Activated T-helper 2 cell treated with anti-CD3 and anti-CD28 coated beads, Interferon-gamma antibody, Interleukin-2, Interleukin-4, amounts not matched to agents 10 μg/mL and 5 μg/mL and 100 μg/mL, durations not matched to agents 14 hours and 24 hours and 36 hours (primary cell): Measurements from ENCODE around the gene PDP2. TPM values are rescaled to one million over a fixed set of nuclear protein-coding genes. Genes with fewer than 3 reads are reported as not detected.

Source experiments
- DNase-seq: peaks from one replicate; pipeline ENCODE4 v3.0.0; 2021; ENCODE audit warnings: low spot score
- H3K27ac Mint-ChIP-seq: one replicate; pipeline ENCODE4 v1.8.0; 2021; ENCODE audit warnings: mixed read lengths
- H3K27me3 Mint-ChIP-seq: one replicate; pipeline ENCODE4 v1.8.0; 2021; ENCODE audit warnings: low read depth, mixed read lengths
- H3K36me3 Mint-ChIP-seq: one replicate; pipeline ENCODE4 v1.8.0; 2021; ENCODE audit warnings: low read depth, mixed read lengths
- H3K4me1 Mint-ChIP-seq: one replicate; pipeline ENCODE4 v1.8.0; 2021; ENCODE audit warnings: low read depth, mixed read lengths
- H3K4me3 Mint-ChIP-seq: one replicate; pipeline ENCODE4 v1.8.0; 2021; ENCODE audit warnings: low read depth, mild to moderate bottlenecking, moderate library complexity, mixed read lengths
- H3K9me3 Mint-ChIP-seq: one replicate; pipeline ENCODE4 v1.8.0; 2021; ENCODE audit warnings: mixed read lengths
- intact Hi-C: fragments of 100-400 bp; cut with micrococcal nuclease; formaldehyde crosslinking; loops from one replicate; pipeline ENCODE4 v1.15.1; 2023
- total RNA-seq: library from RNA; stranded (reverse); gene quantifications from 2 replicates; pipeline ENCODE4 v1.2.3, GENCODE V29; 2022

Gene PDP2
- total RNA-seq, 1 donor from 2014 or later: 40.6 TPM

GRCh38 chr16:66846266-66846665 is 34.0 kb upstream of the PDP2 start:
- H3K27ac Mint-ChIP-seq: no peak overlapping the region
- H3K4me3 Mint-ChIP-seq: no peak overlapping the region
- intact Hi-C loops: no loop called here
- no peak for DNase-seq
- no peaks in the 10 kb centered on the region for H3K36me3 Mint-ChIP-seq
- H3K27me3 Mint-ChIP-seq: peaks cover 30% of the 10 kb centered on the region
- no peaks in the 10 kb centered on the region for H3K9me3 Mint-ChIP-seq
- peaks cover 22% of the 10 kb centered on the region for H3K4me1 Mint-ChIP-seq

GRCh38 chr16:66846831-66847230 is 33.5 kb upstream of the PDP2 start:
- Mint-ChIP-seq H3K4me3 (no peak overlapping the region), H3K27ac (no peak overlapping the region), H3K36me3 (no peaks in the 10 kb centered on the region), H3K27me3 (peaks cover 30% of the 10 kb centered on the region), H3K4me1 (peaks cover 22% of the 10 kb centered on the region), H3K9me3 (no peaks in the 10 kb centered on the region)
- intact Hi-C loops: no loop called here
- DNase-seq: no peak

GRCh38 chr16:66847533-66848067 is 32.7 kb upstream of the PDP2 start:
- Mint-ChIP-seq H3K27ac (peak overlapping the region; percentile 29), H3K4me3 (no peak overlapping the region), H3K36me3 (no peaks in the 10 kb centered on the region), H3K9me3 (no peaks in the 10 kb centered on the region), H3K4me1 (peaks cover 22% of the 10 kb centered on the region), H3K27me3 (peaks cover 28% of the 10 kb centered on the region)
- intact Hi-C loops: no loop called here
- DNase-seq: no peak

- no peaks in the 10 kb centered on the region for H3K36me3 Mint-ChIP-seq
- H3K4me1 Mint-ChIP-seq: peaks cover 22% of the 10 kb centered on the region
- no peaks in the 10 kb centered on the region for H3K9me3 Mint-ChIP-seq
- intact Hi-C loops: no loop called here
- no peak for DNase-seq
- peaks cover 27% of the 10 kb centered on the region for H3K27me3 Mint-ChIP-seq
- peak overlapping the region; percentile 29 for H3K27ac Mint-ChIP-seq
- no peak overlapping the region for H3K4me3 Mint-ChIP-seq
These were observed 32.1 kb upstream of the PDP2 start for GRCh38 chr16:66848172-66848571.

GRCh38 chr16:66849021-66849420 is 31.3 kb upstream of the PDP2 start:
- H3K36me3 Mint-ChIP-seq: no peaks in the 10 kb centered on the region
- no peak for DNase-seq
- intact Hi-C loops: no loop called here

GRCh38 chr16:66849549-66849948 is 30.8 kb upstream of the PDP2 start:
- Mint-ChIP-seq H3K4me1 (peaks cover 22% of the 10 kb centered on the region), H3K9me3 (no peaks in the 10 kb centered on the region), H3K4me3 (no peak overlapping the region), H3K27ac (no peak overlapping the region), H3K27me3 (peaks cover 18% of the 10 kb centered on the region), H3K36me3 (no peaks in the 10 kb centered on the region)
- intact Hi-C loops: no loop called here
- DNase-seq: no peak

More at GRCh38 chr16:66849021-66849420, 31.3 kb upstream of the PDP2 start:
- H3K27me3 Mint-ChIP-seq: peaks cover 18% of the 10 kb centered on the region
- H3K4me3 Mint-ChIP-seq: no peak overlapping the region
- H3K27ac Mint-ChIP-seq: no peak overlapping the region
- peaks cover 22% of the 10 kb centered on the region for H3K4me1 Mint-ChIP-seq
- H3K9me3 Mint-ChIP-seq: no peaks in the 10 kb centered on the region

- no peak for DNase-seq
- H3K4me1 Mint-ChIP-seq: peaks cover 19% of the 10 kb centered on the region
- no peaks in the 10 kb centered on the region for H3K36me3 Mint-ChIP-seq
- H3K27me3 Mint-ChIP-seq: peaks cover 14% of the 10 kb centered on the region
- intact Hi-C loops: no loop called here
- H3K4me3 Mint-ChIP-seq: no peak overlapping the region
- no peaks in the 10 kb centered on the region for H3K9me3 Mint-ChIP-seq
- H3K27ac Mint-ChIP-seq: no peak overlapping the region
These were observed 30.1 kb upstream of the PDP2 start for GRCh38 chr16:66850115-66850815.

GRCh38 chr16:66851166-66851964 is 28.9 kb upstream of the PDP2 start:
- H3K27ac Mint-ChIP-seq: no peak overlapping the region
- no peak overlapping the region for H3K4me3 Mint-ChIP-seq
- intact Hi-C loops: no loop called here
- no peaks in the 10 kb centered on the region for H3K36me3 Mint-ChIP-seq
- peaks cover 3% of the 10 kb centered on the region for H3K27me3 Mint-ChIP-seq
- H3K9me3 Mint-ChIP-seq: no peaks in the 10 kb centered on the region
- H3K4me1 Mint-ChIP-seq: peaks cover 16% of the 10 kb centered on the region
- DNase-seq: no peak

GRCh38 chr16:66853261-66854139 is 26.8 kb upstream of the PDP2 start:
- no peaks in the 10 kb centered on the region for H3K36me3 Mint-ChIP-seq
- H3K4me3 Mint-ChIP-seq: no peak overlapping the region
- intact Hi-C loops: no loop called here
- H3K27me3 Mint-ChIP-seq: no peaks in the 10 kb centered on the region
- no peak for DNase-seq
- no peaks in the 10 kb centered on the region for H3K9me3 Mint-ChIP-seq
- H3K27ac Mint-ChIP-seq: no peak overlapping the region
- peaks cover under 1% of the 10 kb centered on the region for H3K4me1 Mint-ChIP-seq

GRCh38 chr16:66856184-66856730 is 24.1 kb upstream of the PDP2 start:
- H3K27ac Mint-ChIP-seq: no peak overlapping the region
- intact Hi-C loops: no loop called here
- no peak for DNase-seq
- H3K36me3 Mint-ChIP-seq: no peaks in the 10 kb centered on the region
- no peak overlapping the region for H3K4me3 Mint-ChIP-seq
- no peaks in the 10 kb centered on the region for H3K9me3 Mint-ChIP-seq
- no peaks in the 10 kb centered on the region for H3K4me1 Mint-ChIP-seq
- no peaks in the 10 kb centered on the region for H3K27me3 Mint-ChIP-seq

GRCh38 chr16:66856801-66857200 is 23.5 kb upstream of the PDP2 start:
- no peaks in the 10 kb centered on the region for H3K36me3 Mint-ChIP-seq
- DNase-seq: no peak
- no peak overlapping the region for H3K27ac Mint-ChIP-seq
- no peaks in the 10 kb centered on the region for H3K4me1 Mint-ChIP-seq
- no peak overlapping the region for H3K4me3 Mint-ChIP-seq
- no peaks in the 10 kb centered on the region for H3K9me3 Mint-ChIP-seq
- intact Hi-C loops: no loop called here
- H3K27me3 Mint-ChIP-seq: no peaks in the 10 kb centered on the region

- no peaks in the 10 kb centered on the region for H3K36me3 Mint-ChIP-seq
- no peaks in the 10 kb centered on the region for H3K4me1 Mint-ChIP-seq
- no peaks in the 10 kb centered on the region for H3K9me3 Mint-ChIP-seq
- H3K27ac Mint-ChIP-seq: no peak overlapping the region
- H3K4me3 Mint-ChIP-seq: no peak overlapping the region
- no peaks in the 10 kb centered on the region for H3K27me3 Mint-ChIP-seq
- intact Hi-C loops: no loop called here
- no peak for DNase-seq
These were observed 22.9 kb upstream of the PDP2 start for GRCh38 chr16:66857437-66857836.
